Activated CD8-positive, alpha-beta memory T cell treated with anti-CD3 and anti-CD28 coated beads, Interleukin-2, amount 50 U/mL, for 24 hours (primary cell): ENCODE results near the gene EFCAB6.

Experiments
- DNase-seq: peaks from one replicate; pipeline ENCODE4 v3.0.0-alpha.2; 2020; ENCODE audit errors: extremely low read depth

Gene EFCAB6

GRCh38 chr22:43634316-43634715 lies 177.8 kb downstream of the EFCAB6 start:
- DNase-seq: no peak

- DNase-seq: no peak
Observed at GRCh38 chr22:43633631-43634285, 178.3 kb downstream of the EFCAB6 start.

GRCh38 chr22:43631846-43632245 lies 180.3 kb downstream of the EFCAB6 start:
- DNase-seq: no peak

- no peak for DNase-seq
Observed at GRCh38 chr22:43631201-43631600, 180.9 kb downstream of the EFCAB6 start.

GRCh38 chr22:43630451-43630850 lies 181.7 kb downstream of the EFCAB6 start:
- DNase-seq: no peak

- no peak for DNase-seq
Observed at GRCh38 chr22:43628250-43628649, 183.9 kb downstream of the EFCAB6 start.

GRCh38 chr22:43627485-43628213 lies 184.5 kb downstream of the EFCAB6 start:
- DNase-seq: no peak

GRCh38 chr22:43625242-43625641 lies 186.9 kb downstream of the EFCAB6 start:
- no peak for DNase-seq

- DNase-seq: no peak
Observed at GRCh38 chr22:43624144-43624998, 187.7 kb downstream of the EFCAB6 start.

GRCh38 chr22:43622886-43623285 lies 189.2 kb downstream of the EFCAB6 start:
- DNase-seq: no peak

GRCh38 chr22:43620197-43620596 lies 191.9 kb downstream of the EFCAB6 start:
- no peak for DNase-seq

- DNase-seq: no peak
Observed at GRCh38 chr22:43618517-43618916, 193.6 kb downstream of the EFCAB6 start.

- no peak for DNase-seq
Observed at GRCh38 chr22:43616645-43617044, 195.5 kb downstream of the EFCAB6 start.

GRCh38 chr22:43600265-43600664 lies 211.8 kb downstream of the EFCAB6 start:
- DNase-seq: no peak

GRCh38 chr22:43592476-43592875 lies 219.6 kb downstream of the EFCAB6 start:
- DNase-seq: no peak

- DNase-seq: no peak
Observed at GRCh38 chr22:43591380-43591779, 220.7 kb downstream of the EFCAB6 start.

GRCh38 chr22:43587574-43587973 lies 224.5 kb downstream of the EFCAB6 start:
- no peak for DNase-seq

- DNase-seq: no peak
Observed at GRCh38 chr22:43583501-43583900, 228.6 kb downstream of the EFCAB6 start.

GRCh38 chr22:43582394-43582793 lies 229.7 kb downstream of the EFCAB6 start:
- no peak for DNase-seq

GRCh38 chr22:43580271-43580750 lies 231.8 kb downstream of the EFCAB6 start:
- no peak for DNase-seq

GRCh38 chr22:43574738-43575137 lies 237.4 kb downstream of the EFCAB6 start:
- no peak for DNase-seq

GRCh38 chr22:43572710-43573109 lies 239.4 kb downstream of the EFCAB6 start:
- no peak for DNase-seq
